ENCODE data around the gene ERC1.

- peak; percentile 76 for TF ChIP-seq CTCF (conservative IDR thresholded peaks at IDR 0.05; ENCODE audit: low read depth, low read length)
- no peak for TF ChIP-seq POLR2A (IDR thresholded peaks at IDR 0.05; ENCODE audit: low read depth, low read length)
- no peak for TF ChIP-seq ELK1 (IDR thresholded peaks at IDR 0.05; ENCODE audit: borderline replicate concordance, low read depth, low read length)
- no peak for TF ChIP-seq CEBPB (IDR thresholded peaks at IDR 0.05; ENCODE audit: low read depth, low read length)
- TF ChIP-seq, protein P1, sequence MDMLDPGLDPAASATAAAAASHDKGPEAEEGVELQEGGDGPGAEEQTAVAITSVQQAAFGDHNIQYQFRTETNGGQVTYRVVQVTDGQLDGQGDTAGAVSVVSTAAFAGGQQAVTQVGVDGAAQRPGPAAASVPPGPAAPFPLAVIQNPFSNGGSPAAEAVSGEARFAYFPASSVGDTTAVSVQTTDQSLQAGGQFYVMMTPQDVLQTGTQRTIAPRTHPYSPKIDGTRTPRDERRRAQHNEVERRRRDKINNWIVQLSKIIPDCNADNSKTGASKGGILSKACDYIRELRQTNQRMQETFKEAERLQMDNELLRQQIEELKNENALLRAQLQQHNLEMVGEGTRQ (IDR thresholded peaks at IDR 0.05; ENCODE audit: low read depth, low read length): no peak
- no peak for TF ChIP-seq CHD1 (IDR thresholded peaks at IDR 0.05; ENCODE audit: low read depth, low read length)
- TF ChIP-seq FOS (IDR thresholded peaks at IDR 0.05; ENCODE audit: low read depth, low read length): no peak
These were observed 102.2 kb downstream of the ERC1 start for GRCh38 chr12:1093166-1093751.
